NCI-H2029 treated with DMSO at 0.1 percent for 48 hours (cell line): Measurements from ENCODE around the gene NTM.

ENCODE experiments used
- DNase-seq: peaks from one replicate; lab custom pipeline; 2025; lab: John Stamatoyannopoulos, UW

The NTM gene

GRCh38 chr11:132217856-132218255, 847.4 kb downstream of the NTM start:
- no peak for DNase-seq

DNA sequence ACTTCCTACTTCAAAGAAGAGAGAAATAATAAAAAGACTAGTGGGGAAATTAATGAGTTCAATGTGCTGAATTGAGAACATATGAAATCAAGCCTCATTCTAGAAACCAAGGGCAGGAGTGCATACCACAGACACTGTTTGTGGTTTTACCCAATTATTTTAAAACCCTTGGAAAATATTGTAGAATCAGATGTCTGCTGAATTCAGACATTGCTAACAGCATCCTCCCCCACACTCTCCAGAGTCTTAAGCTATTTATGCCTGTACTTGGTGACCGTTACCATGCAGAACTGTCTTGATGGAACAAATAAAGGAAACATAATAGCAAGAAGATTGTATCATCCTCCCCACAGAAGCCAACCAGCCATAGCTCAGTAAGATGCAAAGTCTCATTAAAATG, 850.1 kb downstream of the NTM start:
- DNase-seq, result no peak

DNA sequence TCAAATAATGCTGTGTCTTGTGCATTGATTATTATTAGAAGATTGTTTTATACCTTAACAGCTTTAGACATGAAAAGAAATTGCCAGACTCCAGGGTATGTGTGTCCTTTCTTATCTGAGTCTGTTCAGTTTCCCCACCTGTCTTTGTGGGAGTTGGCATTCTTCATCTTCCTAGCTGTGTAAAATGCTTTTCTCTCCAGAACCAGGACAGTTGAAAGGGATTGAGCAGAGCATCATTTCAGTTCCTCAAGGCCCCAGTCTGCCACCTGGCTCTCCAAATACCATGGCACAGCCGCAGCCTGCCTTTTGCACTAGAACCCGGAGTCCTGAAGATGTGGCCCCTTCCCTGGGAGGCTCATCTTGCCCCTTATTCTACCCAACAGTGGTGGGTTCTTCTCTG, 851.9 kb downstream of the NTM start:
- DNase-seq, result no peak

DNA sequence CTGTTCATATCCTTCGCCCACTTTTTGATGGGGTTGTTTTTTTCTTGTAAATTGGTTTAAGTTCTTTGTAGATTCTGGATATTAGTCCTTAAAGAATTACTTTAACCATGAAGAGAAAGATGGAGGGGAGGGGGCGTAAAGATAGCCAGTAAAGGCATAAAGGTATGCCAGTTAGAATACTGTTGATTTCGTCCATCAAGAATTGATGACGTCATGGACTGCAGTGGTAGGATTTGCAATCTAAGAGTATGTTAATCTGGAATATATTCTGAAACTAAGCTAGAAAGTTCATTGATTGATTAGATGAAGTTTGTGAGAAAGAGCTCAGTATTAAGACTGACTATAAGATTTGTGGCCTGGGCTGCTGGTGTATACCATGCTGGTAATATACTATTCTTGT, 856.1 kb downstream of the NTM start:
- no peak for DNase-seq

DNA sequence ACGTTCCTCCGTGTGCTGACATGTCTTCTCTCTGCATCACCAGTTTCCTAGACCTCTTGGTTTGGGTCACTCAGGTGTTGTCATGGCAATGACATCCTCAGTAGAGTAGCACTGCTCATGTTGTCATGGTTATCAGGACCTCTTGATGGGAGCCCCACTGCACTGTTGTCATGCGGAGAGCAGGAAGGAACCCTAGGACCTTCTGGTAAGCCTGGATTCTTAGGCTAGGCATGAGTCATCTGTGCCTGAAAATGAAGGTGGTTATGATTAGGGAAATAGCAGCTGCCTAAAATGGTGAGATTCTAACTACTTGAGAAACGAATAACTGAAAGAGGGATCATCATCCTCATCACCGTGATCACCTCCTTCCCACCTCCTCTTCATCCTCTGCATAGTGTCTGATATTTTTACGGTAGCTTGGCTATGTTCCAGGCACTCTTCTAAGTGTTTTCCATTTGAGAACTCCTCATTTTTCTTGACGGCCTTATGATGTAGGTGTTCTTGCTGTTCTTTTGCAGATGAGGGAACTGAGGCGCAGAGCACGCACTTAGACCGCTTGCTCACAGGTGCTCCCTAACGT, 858.4 kb downstream of the NTM start:
- DNase-seq, result no peak

DNA sequence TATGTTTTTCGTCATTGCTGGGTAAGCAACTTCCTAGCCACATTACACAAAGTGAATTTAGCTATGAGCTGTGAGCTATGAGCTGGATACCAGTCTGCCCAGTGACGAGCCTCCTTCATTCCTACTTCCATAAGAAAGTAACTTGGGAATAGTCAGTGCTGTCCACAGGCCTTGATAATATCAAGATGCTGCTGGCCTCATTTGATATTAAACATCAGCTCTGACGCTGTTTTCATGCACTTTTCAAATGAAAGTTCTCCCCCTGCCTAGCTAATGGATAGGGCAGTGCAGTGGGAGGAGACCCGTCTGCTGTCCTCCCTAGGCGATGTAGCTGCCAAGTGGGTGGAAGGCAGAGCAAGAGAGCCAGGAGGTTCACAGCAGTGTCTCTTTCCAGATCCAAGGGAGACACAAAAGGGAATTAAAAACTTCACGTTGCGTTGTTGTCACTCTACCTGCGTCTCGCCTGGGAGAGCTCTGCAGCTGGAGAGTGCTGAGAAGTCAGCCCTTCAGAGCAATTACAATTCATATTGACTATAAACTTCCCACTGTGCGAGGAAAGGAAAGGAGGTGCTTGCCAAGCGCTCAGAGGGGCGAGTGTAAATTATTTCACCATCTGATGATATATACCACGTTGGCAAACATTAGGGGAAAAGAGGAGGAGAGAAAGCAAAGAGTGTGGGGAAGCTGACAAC, 861.4 kb downstream of the NTM start:
- DNase-seq, result no peak

DNA sequence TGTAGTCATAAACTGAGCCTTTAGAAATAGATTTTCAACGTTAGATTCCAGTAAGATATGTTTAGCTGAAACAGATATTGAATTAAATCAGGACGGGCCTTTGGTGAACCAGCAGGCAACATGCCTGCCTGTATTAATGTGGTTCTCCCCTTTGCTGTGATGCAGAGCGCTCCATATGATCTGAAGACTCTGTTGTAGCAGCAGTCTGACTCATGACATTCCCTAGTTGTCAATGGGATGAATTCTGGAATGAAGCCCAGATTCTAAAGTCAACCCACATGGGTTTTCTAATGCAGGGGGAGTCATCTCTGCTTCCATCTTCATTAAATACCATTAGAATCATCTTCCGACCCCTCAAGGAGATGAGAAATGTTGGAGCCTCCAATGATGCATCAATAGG, 864.5 kb downstream of the NTM start:
- no peak for DNase-seq

GRCh38 chr11:132237781-132238180, 867.4 kb downstream of the NTM start:
- DNase-seq, result no peak

DNA sequence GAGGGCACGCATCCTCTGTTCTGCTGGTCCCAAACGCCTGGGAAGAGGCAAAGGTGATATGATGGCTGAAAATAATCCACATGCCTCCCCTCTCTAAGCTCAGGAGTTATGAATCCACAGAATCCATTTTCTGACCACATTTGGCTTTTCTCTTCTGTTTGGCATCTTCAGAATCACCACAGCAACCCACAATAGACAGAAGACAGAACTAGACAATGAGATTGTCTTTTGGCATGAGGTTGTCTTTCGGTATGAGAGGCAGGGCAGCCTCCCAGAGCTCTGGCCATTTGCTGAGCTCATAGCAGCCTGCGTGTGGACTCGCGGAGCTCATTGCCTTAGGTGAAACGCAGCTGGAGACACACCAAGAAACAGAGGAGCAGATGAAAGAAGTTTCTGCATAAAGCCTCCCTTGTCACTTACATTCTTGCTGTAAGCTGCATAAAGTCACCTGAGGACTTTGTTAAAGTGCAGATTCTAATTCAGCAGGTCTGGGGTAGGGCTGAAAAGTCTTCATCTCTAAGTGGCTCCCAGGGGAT, 868.0 kb downstream of the NTM start:
- DNase-seq, result no peak

DNA sequence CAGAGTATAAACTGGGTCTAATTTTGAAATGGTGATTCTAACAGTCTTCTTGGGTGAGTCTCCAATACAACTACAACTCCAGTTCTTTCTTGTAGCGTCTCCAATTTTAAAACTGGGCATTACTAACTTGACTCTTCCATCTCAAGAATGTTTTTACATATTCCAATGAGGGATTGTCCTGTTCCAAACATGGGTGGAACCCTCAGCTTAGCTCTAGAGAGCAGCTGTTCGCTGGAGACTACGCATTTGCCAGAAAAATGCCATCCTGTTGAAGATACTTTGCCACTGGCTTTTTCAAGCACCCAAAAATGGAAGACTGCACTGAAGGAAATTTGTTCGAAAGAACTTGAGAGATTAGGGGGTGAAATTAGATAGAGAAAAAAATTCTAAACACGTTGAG, 870.0 kb downstream of the NTM start:
- no peak for DNase-seq

DNA sequence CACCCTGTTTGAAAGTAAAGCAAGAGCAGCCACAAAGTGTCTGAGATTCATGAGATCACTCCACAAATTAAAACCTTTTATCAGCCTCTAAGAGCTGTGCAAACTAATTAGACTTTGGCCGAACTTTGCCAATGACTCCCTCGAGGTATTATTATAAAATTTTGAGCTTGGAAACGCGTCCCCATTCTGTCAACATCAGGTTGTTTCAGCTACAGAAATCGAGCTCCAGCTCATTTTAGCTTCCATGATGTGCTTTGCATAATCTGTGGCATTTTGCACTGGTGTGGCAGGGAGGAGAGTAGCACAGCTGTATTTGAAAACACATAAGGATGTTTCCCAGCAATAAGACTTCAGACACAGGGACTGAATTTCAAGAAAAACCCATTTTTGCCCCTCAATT, 872.2 kb downstream of the NTM start:
- no peak for DNase-seq

- no peak for DNase-seq
Measured at GRCh38 chr11:132244846-132245245, 874.4 kb downstream of the NTM start.

DNA sequence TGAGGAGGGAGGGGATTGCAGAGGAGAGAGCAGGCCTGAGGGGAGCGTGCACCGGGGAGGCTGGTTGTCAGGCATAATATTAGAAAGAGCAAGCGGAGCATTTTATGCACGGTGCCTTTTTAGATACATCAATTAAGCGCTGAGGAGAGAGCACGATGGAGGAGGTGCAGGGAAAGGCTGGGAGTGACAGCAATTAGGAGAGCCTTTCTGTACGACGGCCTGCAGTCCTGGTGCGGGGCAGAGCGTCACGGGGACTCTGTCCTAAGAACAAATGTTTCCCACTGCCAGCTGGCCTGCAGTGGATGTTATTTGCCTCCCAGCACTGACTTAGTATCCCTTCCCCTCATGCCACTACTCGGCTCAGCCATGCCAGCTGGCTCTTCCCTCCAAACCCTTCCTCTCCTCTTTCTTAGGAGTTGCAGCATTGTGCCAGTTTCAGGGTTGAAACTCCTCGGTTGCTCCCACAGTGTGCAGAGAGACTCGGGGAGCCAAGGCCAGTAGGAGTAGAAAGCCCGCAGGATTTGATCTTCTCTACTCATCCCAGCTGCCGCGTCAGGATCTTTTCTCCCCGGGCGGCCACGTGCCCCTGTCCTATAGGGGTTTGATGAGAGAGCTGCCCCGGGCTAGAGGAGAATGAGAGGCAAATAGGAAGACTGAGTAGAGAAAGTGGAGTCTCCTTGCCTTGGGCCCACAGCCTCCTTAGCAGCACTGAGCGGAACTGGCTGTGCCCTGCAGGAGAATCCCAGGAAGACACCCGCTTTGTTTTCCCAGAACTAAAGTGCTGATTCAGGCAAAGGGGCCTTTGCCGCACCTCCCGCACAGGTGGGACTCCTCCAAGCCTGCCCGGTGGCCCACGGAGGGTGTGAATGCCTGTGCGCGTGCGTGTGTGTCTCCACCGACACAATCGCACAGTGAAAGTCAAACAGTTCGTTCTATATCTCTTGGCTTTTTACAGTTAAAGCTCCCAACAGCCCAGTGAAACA, 875.3 kb downstream of the NTM start:
- DNase-seq, result no peak

DNA sequence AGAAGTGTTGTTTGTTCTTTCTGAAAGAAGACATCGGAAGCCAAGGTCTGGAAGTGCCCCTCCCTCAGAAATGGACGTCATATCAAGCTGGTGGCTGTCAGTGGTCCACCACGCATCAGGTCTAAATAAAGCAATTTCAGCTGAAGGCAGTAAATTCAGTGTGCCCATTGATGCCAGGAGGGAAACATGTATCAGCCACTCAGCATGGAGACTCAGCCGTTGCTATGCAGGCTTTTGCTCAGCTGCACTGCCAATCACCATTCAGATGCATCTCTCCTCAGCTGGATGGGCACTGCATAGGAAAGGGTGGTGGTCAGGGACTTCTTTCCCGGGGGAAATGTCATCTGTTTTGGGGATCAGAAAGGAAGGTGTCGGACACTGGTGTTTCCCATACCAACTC, 878.2 kb downstream of the NTM start:
- no peak for DNase-seq

DNA sequence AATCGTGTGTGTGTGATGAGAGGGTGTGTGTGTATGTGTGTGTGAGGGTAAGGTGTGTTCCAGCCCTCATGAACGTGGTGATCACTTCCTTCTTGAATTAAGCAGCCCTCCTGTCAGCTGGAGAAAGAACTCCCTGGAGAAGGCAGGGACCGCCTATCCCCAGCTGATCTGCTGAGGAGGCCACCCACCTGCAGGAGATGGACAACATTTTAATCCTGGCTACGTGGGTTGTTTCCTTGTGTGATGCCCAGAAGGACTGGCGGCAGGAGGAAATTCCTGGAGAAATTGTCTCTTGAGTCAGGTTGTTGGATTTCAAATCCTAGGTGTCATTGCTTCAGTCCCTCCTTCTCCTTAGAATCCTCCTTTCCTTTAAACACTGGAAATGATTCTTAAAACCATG, 878.8 kb downstream of the NTM start:
- no peak for DNase-seq

GRCh38 chr11:132251061-132251460, 880.6 kb downstream of the NTM start:
- DNase-seq, result no peak

GRCh38 chr11:132253469-132254264, 883.3 kb downstream of the NTM start:
- no peak for DNase-seq

DNA sequence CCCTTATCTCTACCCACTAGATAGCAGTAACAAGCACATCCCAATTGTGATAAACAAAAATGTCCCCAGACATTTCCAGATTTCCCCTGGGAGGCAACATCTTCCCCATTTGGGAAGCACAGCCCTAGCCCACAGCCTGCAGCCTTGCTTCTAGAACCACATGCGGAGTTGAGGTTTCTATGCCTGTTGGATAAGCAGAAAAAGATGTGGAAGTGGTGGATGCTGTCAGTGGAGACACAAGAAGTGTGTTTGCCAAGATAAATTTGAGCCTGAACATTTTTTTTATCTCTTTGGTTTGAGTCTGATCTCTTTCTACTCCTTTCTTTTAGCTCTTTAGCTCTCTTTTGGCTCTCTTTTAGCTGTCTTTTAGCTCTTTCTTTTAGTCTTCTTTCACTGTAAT, 884.5 kb downstream of the NTM start:
- DNase-seq, result no peak

DNA sequence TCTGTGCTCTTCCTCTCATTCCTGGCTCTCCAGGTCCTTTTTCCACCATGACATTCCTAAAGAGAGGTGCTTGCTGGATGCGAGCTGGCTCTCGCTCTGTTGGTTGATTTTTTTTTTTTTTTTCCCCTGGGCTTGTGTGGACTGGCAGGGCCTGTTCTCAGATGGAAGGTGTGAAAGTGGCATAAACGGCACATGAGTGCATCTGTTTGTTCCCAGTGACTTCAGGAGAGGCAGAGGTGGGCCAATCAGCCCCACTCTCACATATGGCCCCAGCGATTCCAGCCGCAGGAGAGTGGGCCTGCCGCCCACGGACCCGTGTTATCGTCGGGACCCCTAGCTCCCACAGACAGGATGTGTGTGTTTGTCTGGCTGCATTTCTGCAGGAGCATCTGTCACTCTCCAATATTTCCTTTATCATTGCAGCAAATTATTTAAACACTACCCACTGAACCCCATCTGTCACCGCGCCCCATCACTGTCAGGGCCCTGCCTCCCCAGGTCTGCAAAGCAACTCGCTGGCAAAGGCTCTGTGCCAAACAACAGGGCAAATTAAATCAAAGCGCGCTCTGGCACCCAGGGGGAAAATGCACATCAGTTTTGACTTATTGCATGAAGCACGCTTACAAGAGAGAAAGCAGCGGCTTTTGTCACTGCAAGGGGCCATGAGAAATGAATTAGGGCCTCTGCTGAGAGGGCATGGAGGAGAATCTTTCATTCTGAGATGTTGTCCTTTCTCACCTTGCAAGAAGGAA, 886.3 kb downstream of the NTM start:
- DNase-seq, result no peak

DNA sequence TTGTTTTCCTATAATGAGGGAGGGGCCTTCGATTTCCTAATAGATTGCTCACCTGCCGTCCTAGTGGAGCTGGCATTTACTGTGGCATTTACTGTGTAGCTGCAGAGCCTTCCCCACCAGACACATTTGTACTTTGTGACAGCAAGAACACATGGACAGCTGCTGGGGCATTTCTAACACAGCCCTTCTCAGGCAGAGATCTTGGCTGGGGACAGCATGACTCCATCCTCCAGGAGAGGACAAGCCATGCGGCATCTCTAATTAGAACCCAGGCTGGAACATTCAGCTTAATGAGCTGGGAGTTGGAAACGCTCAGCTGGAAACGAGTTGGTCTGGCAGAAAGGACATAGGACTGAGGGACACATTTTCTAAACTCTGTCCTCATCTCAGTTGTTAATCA, 887.5 kb downstream of the NTM start:
- DNase-seq, result no peak

DNA sequence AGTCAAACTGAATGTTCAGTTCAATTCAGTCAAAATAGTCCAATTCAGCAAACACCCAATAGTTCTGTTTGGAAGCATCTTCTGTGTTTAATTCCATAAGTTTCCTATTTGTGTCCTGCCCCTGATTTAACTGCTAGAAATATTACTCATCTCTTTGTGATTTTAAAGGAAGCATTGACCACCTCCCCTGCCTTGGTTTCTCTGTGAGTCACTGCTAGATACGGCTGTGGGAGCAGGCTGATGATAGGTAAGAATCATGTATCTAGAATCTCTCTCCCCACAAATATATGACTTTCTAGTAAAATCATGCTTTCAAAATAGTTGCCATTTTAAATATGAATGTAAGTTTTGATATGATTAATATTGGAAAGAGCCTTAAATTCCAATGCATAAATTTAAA, 888.5 kb downstream of the NTM start:
- DNase-seq, result no peak
